ENCODE data around the gene TTLL12. TPM values are rescaled to one million over a fixed set of nuclear protein-coding genes. Genes with fewer than 3 reads are reported as not detected.

TTLL12 gene
- total RNA-seq, 1 donor from 2014 or later = 118 TPM

GRCh38 chr22:43200031-43200430, 13.1 kb upstream of the TTLL12 start:
- DNase-seq = no peak

GRCh38 chr22:43199541-43199940, 12.6 kb upstream of the TTLL12 start:
- intact Hi-C loops (cut with micrococcal nuclease) = no loop called here
- Mint-ChIP-seq H3K27ac (no peak overlapping the region), H3K9me3 (no peaks in the 10 kb centered on the region), H3K27me3 (peaks cover 7% of the 10 kb centered on the region), H3K4me1 (no peaks in the 10 kb centered on the region), H3K36me3 (ENCODE audit: low read depth) (no peaks in the 10 kb centered on the region), H3K4me3 (no peak overlapping the region)
- DNase-seq = no peak

More at GRCh38 chr22:43200031-43200430, 13.1 kb upstream of the TTLL12 start:
- Mint-ChIP-seq H3K4me1 (no peaks in the 10 kb centered on the region), H3K27me3 (peaks cover 4% of the 10 kb centered on the region), H3K4me3 (no peak overlapping the region), H3K9me3 (no peaks in the 10 kb centered on the region), H3K36me3 (ENCODE audit: low read depth) (no peaks in the 10 kb centered on the region), H3K27ac (no peak overlapping the region)
- intact Hi-C loops (cut with micrococcal nuclease) = no loop called here

GRCh38 chr22:43198936-43199335, 12.0 kb upstream of the TTLL12 start:
- H3K27ac Mint-ChIP-seq = no peak overlapping the region
- no peak for DNase-seq
- no peaks in the 10 kb centered on the region for H3K9me3 Mint-ChIP-seq
- H3K36me3 Mint-ChIP-seq (ENCODE audit: low read depth) = no peaks in the 10 kb centered on the region
- no peaks in the 10 kb centered on the region for H3K4me1 Mint-ChIP-seq
- intact Hi-C loops (cut with micrococcal nuclease) = no loop called here
- no peak overlapping the region for H3K4me3 Mint-ChIP-seq
- peaks cover 10% of the 10 kb centered on the region for H3K27me3 Mint-ChIP-seq

GRCh38 chr22:43198126-43198525, 11.2 kb upstream of the TTLL12 start:
- Mint-ChIP-seq H3K9me3 (no peaks in the 10 kb centered on the region), H3K4me1 (no peaks in the 10 kb centered on the region), H3K27me3 (peaks cover 10% of the 10 kb centered on the region), H3K36me3 (ENCODE audit: low read depth) (no peaks in the 10 kb centered on the region), H3K4me3 (no peak overlapping the region), H3K27ac (no peak overlapping the region)
- DNase-seq = no peak
- intact Hi-C loops (cut with micrococcal nuclease) = no loop called here

- no peak overlapping the region for H3K27ac Mint-ChIP-seq
- intact Hi-C loops (cut with micrococcal nuclease) = no loop called here
- no peaks in the 10 kb centered on the region for H3K4me1 Mint-ChIP-seq
- no peak for DNase-seq
- no peaks in the 10 kb centered on the region for H3K36me3 Mint-ChIP-seq (ENCODE audit: low read depth)
- no peak overlapping the region for H3K4me3 Mint-ChIP-seq
- H3K27me3 Mint-ChIP-seq = peaks cover 10% of the 10 kb centered on the region
- no peaks in the 10 kb centered on the region for H3K9me3 Mint-ChIP-seq
Measured at GRCh38 chr22:43197271-43197941, 10.5 kb upstream of the TTLL12 start.

- Mint-ChIP-seq H3K4me1 (peaks cover 9% of the 10 kb centered on the region), H3K36me3 (ENCODE audit: low read depth) (peaks cover 2% of the 10 kb centered on the region), H3K9me3 (no peaks in the 10 kb centered on the region), H3K4me3 (no peak overlapping the region), H3K27ac (no peak overlapping the region), H3K27me3 (peaks cover 14% of the 10 kb centered on the region)
- DNase-seq = no peak
- intact Hi-C loops (cut with micrococcal nuclease) = no loop called here
Measured at GRCh38 chr22:43191831-43192230, 4.9 kb upstream of the TTLL12 start.

GRCh38 chr22:43188829-43189545, 2.1 kb upstream of the TTLL12 start:
- peak overlapping the region; percentile 65 for H3K4me3 Mint-ChIP-seq
- peaks cover 11% of the 10 kb centered on the region for H3K36me3 Mint-ChIP-seq (ENCODE audit: low read depth)
- H3K27ac Mint-ChIP-seq = peak overlapping the region; percentile 71
- no peaks in the 10 kb centered on the region for H3K9me3 Mint-ChIP-seq
- peaks cover 20% of the 10 kb centered on the region for H3K4me1 Mint-ChIP-seq
- peaks cover 8% of the 10 kb centered on the region for H3K27me3 Mint-ChIP-seq
- DNase-seq = no peak
- intact Hi-C loops (cut with micrococcal nuclease) = no loop called here

- DNase-seq = peak; percentile 99
- H3K4me3 Mint-ChIP-seq = peak overlapping the region; percentile 90
- no peaks in the 10 kb centered on the region for H3K9me3 Mint-ChIP-seq
- H3K27ac Mint-ChIP-seq = peak overlapping the region; percentile 94
- H3K4me1 Mint-ChIP-seq = peaks cover 23% of the 10 kb centered on the region
- peaks cover 8% of the 10 kb centered on the region for H3K27me3 Mint-ChIP-seq
- H3K36me3 Mint-ChIP-seq (ENCODE audit: low read depth) = peaks cover 14% of the 10 kb centered on the region
- intact Hi-C loops (cut with micrococcal nuclease) = loop anchor here (1.0 to 2.0 kb wide), 4 partner anchors 37 to 324 kb away; partner anchors contain the start of genes MCAT and TSPO
Measured at GRCh38 chr22:43187171-43188099, 501 bp upstream of the TTLL12 start.

- H3K27me3 Mint-ChIP-seq = no peaks in the 10 kb centered on the region
- peak overlapping the region; percentile 88 for H3K4me3 Mint-ChIP-seq
- H3K4me1 Mint-ChIP-seq = peaks cover 24% of the 10 kb centered on the region
- peaks cover 18% of the 10 kb centered on the region for H3K36me3 Mint-ChIP-seq (ENCODE audit: low read depth)
- H3K27ac Mint-ChIP-seq = peak overlapping the region; percentile 75
- no peaks in the 10 kb centered on the region for H3K9me3 Mint-ChIP-seq
- DNase-seq = no peak
- intact Hi-C loops (cut with micrococcal nuclease) = loop anchor here (2.0 kb wide), 3 partner anchors 35 to 77 kb away; partner anchors contain the start of genes MCAT and TSPO
Measured at GRCh38 chr22:43185860-43186261, 1.1 kb downstream of the TTLL12 start.

- peaks cover 33% of the 10 kb centered on the region for H3K36me3 Mint-ChIP-seq (ENCODE audit: low read depth)
- no peaks in the 10 kb centered on the region for H3K27me3 Mint-ChIP-seq
- peaks cover 21% of the 10 kb centered on the region for H3K4me1 Mint-ChIP-seq
- H3K27ac Mint-ChIP-seq = peak overlapping the region; percentile 4
- no peak for DNase-seq
- H3K9me3 Mint-ChIP-seq = no peaks in the 10 kb centered on the region
- intact Hi-C loops (cut with micrococcal nuclease) = no loop called here
- peak overlapping the region; percentile 66 for H3K4me3 Mint-ChIP-seq
Measured at GRCh38 chr22:43183496-43184277, 3.2 kb downstream of the TTLL12 start.

- intact Hi-C loops (cut with micrococcal nuclease) = no loop called here
- no peak for DNase-seq
- Mint-ChIP-seq H3K36me3 (ENCODE audit: low read depth) (peaks cover 43% of the 10 kb centered on the region), H3K9me3 (no peaks in the 10 kb centered on the region), H3K27ac (no peak overlapping the region), H3K4me1 (peaks cover 17% of the 10 kb centered on the region), H3K27me3 (no peaks in the 10 kb centered on the region), H3K4me3 (no peak overlapping the region)
Measured at GRCh38 chr22:43182726-43183125, 4.2 kb downstream of the TTLL12 start.

GRCh38 chr22:43182118-43182517, 4.8 kb downstream of the TTLL12 start:
- H3K4me3 Mint-ChIP-seq = no peak overlapping the region
- H3K9me3 Mint-ChIP-seq = no peaks in the 10 kb centered on the region
- intact Hi-C loops (cut with micrococcal nuclease) = no loop called here
- no peak overlapping the region for H3K27ac Mint-ChIP-seq
- DNase-seq = no peak
- H3K27me3 Mint-ChIP-seq = no peaks in the 10 kb centered on the region
- H3K36me3 Mint-ChIP-seq (ENCODE audit: low read depth) = peaks cover 47% of the 10 kb centered on the region
- peaks cover 16% of the 10 kb centered on the region for H3K4me1 Mint-ChIP-seq

Measured in activated CD4-positive, alpha-beta T cell treated with anti-CD3 and anti-CD28 coated beads, Interleukin-2, amount 10 ng/mL, durations not matched to agents 24 days and 14 days (primary cell).